GM21515 (cell line): ENCODE results near the gene IGFBP7.

Experiments used
- ATAC-seq: cut with Tn5 transposase; IDR thresholded peaks from one replicate; pipeline ENCODE4 v1.9.1; 2021; ENCODE audit not compliant: unreplicated experiment

Gene IGFBP7

GRCh38 chr4:57131849-57132742 is 21.9 kb upstream of the IGFBP7 start:
- no peak for ATAC-seq

GRCh38 chr4:57129477-57129876 is 19.3 kb upstream of the IGFBP7 start:
- ATAC-seq, result no peak

- no peak for ATAC-seq
Measured at GRCh38 chr4:57127361-57127760, 17.2 kb upstream of the IGFBP7 start.

GRCh38 chr4:57125996-57126395 is 15.8 kb upstream of the IGFBP7 start:
- ATAC-seq, result no peak

GRCh38 chr4:57124145-57124544 is 14.0 kb upstream of the IGFBP7 start:
- ATAC-seq, result no peak

GRCh38 chr4:57122959-57123358 is 12.8 kb upstream of the IGFBP7 start:
- no peak for ATAC-seq

- no peak for ATAC-seq
Measured at GRCh38 chr4:57119054-57119651, 9.0 kb upstream of the IGFBP7 start.

GRCh38 chr4:57117491-57117890 is 7.3 kb upstream of the IGFBP7 start:
- no peak for ATAC-seq

GRCh38 chr4:57116245-57116644 is 6.1 kb upstream of the IGFBP7 start:
- ATAC-seq, result no peak

- ATAC-seq, result no peak
Measured at GRCh38 chr4:57114973-57115372, 4.8 kb upstream of the IGFBP7 start.

- no peak for ATAC-seq
Measured at GRCh38 chr4:57113870-57114269, 3.7 kb upstream of the IGFBP7 start.

GRCh38 chr4:57110640-57111511 is 691 bp upstream of the IGFBP7 start:
- no peak for ATAC-seq

- ATAC-seq, result no peak
Measured at GRCh38 chr4:57109411-57109846, 756 bp downstream of the IGFBP7 start.

GRCh38 chr4:57106181-57106580 is 4.0 kb downstream of the IGFBP7 start:
- ATAC-seq, result no peak

- ATAC-seq, result no peak
Measured at GRCh38 chr4:57104706-57105560, 5.3 kb downstream of the IGFBP7 start.

- no peak for ATAC-seq
Measured at GRCh38 chr4:57103051-57103450, 7.1 kb downstream of the IGFBP7 start.

GRCh38 chr4:57102050-57102624 is 8.0 kb downstream of the IGFBP7 start:
- ATAC-seq, result no peak

- ATAC-seq, result no peak
Measured at GRCh38 chr4:57100979-57101651, 9.1 kb downstream of the IGFBP7 start.

- ATAC-seq, result no peak
Measured at GRCh38 chr4:57099363-57099762, 10.8 kb downstream of the IGFBP7 start.

GRCh38 chr4:57098941-57099340 is 11.2 kb downstream of the IGFBP7 start:
- ATAC-seq, result no peak
